Measurements from ENCODE around the gene SEC22A.
A peak's percentile ranks its signal among the peaks of the same experiment; 100 is the strongest.
"Not testable (repeated sequence)": the region's sequence is repeated elsewhere in the genome, so short reads cannot be mapped to it uniquely, and the experiment has no call there.

Gene SEC22A

GRCh38 chr3:123218990-123219389, 17.2 kb downstream of the SEC22A start:
- DNase-seq (ENCODE audit: low spot score in 2 of 2) (no peak), ATAC-seq (ENCODE audit: low read depth) (no peak)
- H3K4me3 Mint-ChIP-seq, result no peak overlapping the region
- H3K27me3 Mint-ChIP-seq, result no peaks in the 10 kb centered on the region
- H3K27ac Mint-ChIP-seq, result no peak overlapping the region
- H3K4me1 Mint-ChIP-seq, result peaks cover 12% of the 10 kb centered on the region
- peaks cover 32% of the 10 kb centered on the region for H3K36me3 Mint-ChIP-seq
- H3K9me3 Mint-ChIP-seq, result no peaks in the 10 kb centered on the region

GRCh38 chr3:123221369-123221768, 19.6 kb downstream of the SEC22A start:
- ATAC-seq (ENCODE audit: low read depth); H3K4me3 Mint-ChIP-seq; H3K9me3 Mint-ChIP-seq; DNase-seq (ENCODE audit: low spot score in 2 of 2); H3K27ac Mint-ChIP-seq; H3K4me1 Mint-ChIP-seq; H3K27me3 Mint-ChIP-seq: not testable (repeated sequence)
- peaks cover 32% of the 10 kb centered on the region for H3K36me3 Mint-ChIP-seq

- DNase-seq (ENCODE audit: low spot score in 2 of 2) (no peak), ATAC-seq (ENCODE audit: low read depth) (no peak)
- no peaks in the 10 kb centered on the region for H3K27me3 Mint-ChIP-seq
- H3K27ac Mint-ChIP-seq, result no peak overlapping the region
- H3K9me3 Mint-ChIP-seq, result peaks cover 10% of the 10 kb centered on the region
- no peak overlapping the region for H3K4me3 Mint-ChIP-seq
- H3K4me1 Mint-ChIP-seq, result no peaks in the 10 kb centered on the region
- H3K36me3 Mint-ChIP-seq, result peaks cover 43% of the 10 kb centered on the region
Measured at GRCh38 chr3:123225016-123225415, 23.3 kb downstream of the SEC22A start.

- Mint-ChIP-seq H3K36me3 (peaks cover 53% of the 10 kb centered on the region), H3K27ac (no peak overlapping the region)
- no peak for ATAC-seq (ENCODE audit: low read depth)
Measured at GRCh38 chr3:123226549-123226948, 24.8 kb downstream of the SEC22A start.

GRCh38 chr3:123229145-123229544, 27.4 kb downstream of the SEC22A start:
- Mint-ChIP-seq H3K27me3 (no peaks in the 10 kb centered on the region), H3K9me3 (peaks cover 10% of the 10 kb centered on the region), H3K27ac (no peak overlapping the region), H3K4me1 (no peaks in the 10 kb centered on the region), H3K36me3 (peaks cover 49% of the 10 kb centered on the region), H3K4me3 (no peak overlapping the region)
- DNase-seq (ENCODE audit: low spot score in 2 of 2) (no peak), ATAC-seq (ENCODE audit: low read depth) (no peak)

More at GRCh38 chr3:123226549-123226948, 24.8 kb downstream of the SEC22A start:
- H3K27me3 Mint-ChIP-seq, result no peaks in the 10 kb centered on the region
- H3K4me1 Mint-ChIP-seq, result no peaks in the 10 kb centered on the region
- no peak for DNase-seq (ENCODE audit: low spot score in 2 of 2)
- peaks cover 10% of the 10 kb centered on the region for H3K9me3 Mint-ChIP-seq
- H3K4me3 Mint-ChIP-seq, result no peak overlapping the region

GRCh38 chr3:123236902-123237301, 35.2 kb downstream of the SEC22A start:
- H3K4me3 Mint-ChIP-seq, result no peak overlapping the region
- H3K9me3 Mint-ChIP-seq, result no peaks in the 10 kb centered on the region
- H3K4me1 Mint-ChIP-seq, result peaks cover 3% of the 10 kb centered on the region
- peaks cover 28% of the 10 kb centered on the region for H3K36me3 Mint-ChIP-seq
- ATAC-seq (ENCODE audit: low read depth), result no peak
- H3K27me3 Mint-ChIP-seq, result no peaks in the 10 kb centered on the region
- H3K27ac Mint-ChIP-seq, result no peak overlapping the region
- no peak for DNase-seq (ENCODE audit: low spot score in 2 of 2)

- H3K9me3 Mint-ChIP-seq; H3K27me3 Mint-ChIP-seq; H3K4me3 Mint-ChIP-seq; DNase-seq (ENCODE audit: low spot score in 2 of 2); H3K27ac Mint-ChIP-seq; ATAC-seq (ENCODE audit: low read depth); H3K4me1 Mint-ChIP-seq: not testable (repeated sequence)
- peaks cover 31% of the 10 kb centered on the region for H3K36me3 Mint-ChIP-seq
Measured at GRCh38 chr3:123239186-123239585, 37.4 kb downstream of the SEC22A start.

- Mint-ChIP-seq H3K27me3 (no peaks in the 10 kb centered on the region), H3K27ac (no peak overlapping the region), H3K4me3 (no peak overlapping the region), H3K9me3 (no peaks in the 10 kb centered on the region), H3K36me3 (peaks cover 33% of the 10 kb centered on the region), H3K4me1 (peaks cover 3% of the 10 kb centered on the region)
- no peak for ATAC-seq (ENCODE audit: low read depth)
- DNase-seq (ENCODE audit: low spot score in 2 of 2), result no peak
Measured at GRCh38 chr3:123239756-123240155, 38.0 kb downstream of the SEC22A start.

GRCh38 chr3:123244128-123244527, 42.4 kb downstream of the SEC22A start:
- H3K9me3 Mint-ChIP-seq, result no peaks in the 10 kb centered on the region
- ATAC-seq (ENCODE audit: low read depth) (no peak), DNase-seq (ENCODE audit: low spot score in 2 of 2) (no peak)
- H3K36me3 Mint-ChIP-seq, result peaks cover 37% of the 10 kb centered on the region
- no peaks in the 10 kb centered on the region for H3K4me1 Mint-ChIP-seq
- H3K27me3 Mint-ChIP-seq, result no peaks in the 10 kb centered on the region
- H3K27ac Mint-ChIP-seq, result no peak overlapping the region
- no peak overlapping the region for H3K4me3 Mint-ChIP-seq

- no peak for ATAC-seq (ENCODE audit: low read depth)
- no peak for DNase-seq (ENCODE audit: low spot score in 2 of 2)
- no peaks in the 10 kb centered on the region for H3K4me1 Mint-ChIP-seq
- H3K27ac Mint-ChIP-seq, result no peak overlapping the region
- no peaks in the 10 kb centered on the region for H3K9me3 Mint-ChIP-seq
- no peaks in the 10 kb centered on the region for H3K27me3 Mint-ChIP-seq
- H3K36me3 Mint-ChIP-seq, result peaks cover 31% of the 10 kb centered on the region
- no peak overlapping the region for H3K4me3 Mint-ChIP-seq
Measured at GRCh38 chr3:123246866-123247265, 45.1 kb downstream of the SEC22A start.

GRCh38 chr3:123256256-123256655, 54.5 kb downstream of the SEC22A start:
- DNase-seq (ENCODE audit: low spot score in 2 of 2) (no peak), ATAC-seq (ENCODE audit: low read depth) (no peak)
- H3K9me3 Mint-ChIP-seq, result no peaks in the 10 kb centered on the region
- H3K27me3 Mint-ChIP-seq, result no peaks in the 10 kb centered on the region
- no peak overlapping the region for H3K27ac Mint-ChIP-seq
- peaks cover 10% of the 10 kb centered on the region for H3K36me3 Mint-ChIP-seq
- H3K4me3 Mint-ChIP-seq, result no peak overlapping the region
- no peaks in the 10 kb centered on the region for H3K4me1 Mint-ChIP-seq

- peaks cover 14% of the 10 kb centered on the region for H3K36me3 Mint-ChIP-seq
- no peak overlapping the region for H3K27ac Mint-ChIP-seq
- no peak for DNase-seq (ENCODE audit: low spot score in 2 of 2)
Measured at GRCh38 chr3:123258359-123258758, 56.6 kb downstream of the SEC22A start.

GRCh38 chr3:123258811-123259420, 57.2 kb downstream of the SEC22A start:
- Mint-ChIP-seq H3K4me3 (no peak overlapping the region), H3K9me3 (no peaks in the 10 kb centered on the region), H3K27me3 (no peaks in the 10 kb centered on the region), H3K36me3 (peaks cover 14% of the 10 kb centered on the region), H3K27ac (no peak overlapping the region), H3K4me1 (no peaks in the 10 kb centered on the region)
- ATAC-seq (ENCODE audit: low read depth), result peak; percentile 66
- no peak for DNase-seq (ENCODE audit: low spot score in 2 of 2)

More at GRCh38 chr3:123258359-123258758, 56.6 kb downstream of the SEC22A start:
- no peak for ATAC-seq (ENCODE audit: low read depth)
- H3K4me3 Mint-ChIP-seq, result no peak overlapping the region
- no peaks in the 10 kb centered on the region for H3K27me3 Mint-ChIP-seq
- no peaks in the 10 kb centered on the region for H3K4me1 Mint-ChIP-seq
- no peaks in the 10 kb centered on the region for H3K9me3 Mint-ChIP-seq

GRCh38 chr3:123261666-123262065, 59.9 kb downstream of the SEC22A start:
- DNase-seq (ENCODE audit: low spot score in 2 of 2) (no peak), ATAC-seq (ENCODE audit: low read depth) (no peak)
- Mint-ChIP-seq H3K36me3 (peaks cover 22% of the 10 kb centered on the region), H3K9me3 (peaks cover 3% of the 10 kb centered on the region), H3K27ac (peak overlapping the region; percentile 31), H3K27me3 (no peaks in the 10 kb centered on the region), H3K4me1 (no peaks in the 10 kb centered on the region), H3K4me3 (no peak overlapping the region)

GRCh38 chr3:123262226-123262625, 60.5 kb downstream of the SEC22A start:
- Mint-ChIP-seq H3K27ac (peak overlapping the region; percentile 31), H3K27me3 (no peaks in the 10 kb centered on the region), H3K9me3 (peaks cover 3% of the 10 kb centered on the region), H3K36me3 (peaks cover 27% of the 10 kb centered on the region), H3K4me3 (no peak overlapping the region), H3K4me1 (no peaks in the 10 kb centered on the region)
- ATAC-seq (ENCODE audit: low read depth), result no peak
- DNase-seq (ENCODE audit: low spot score in 2 of 2), result no peak
